SK-N-SH treated with all-trans-retinoic acid at 6 μM for 48 hours (cell line): ENCODE measurements around the gene CENPM.

Experiments
- ATAC-seq: fragments of 200-7000 bp; cut with Tn5 transposase; 3 replicates; pipeline ENCODE4 v1.9.1; 2020; ENCODE audit warnings: mild to moderate bottlenecking, moderate library complexity
- BACH2 ChIP-seq: fragments of 250-450 bp; sonication (Bioruptor Pico); IDR thresholded peaks from 2 replicates; pipeline ENCODE4 v1.9.0; 2021; ENCODE audit warnings: mild to moderate bottlenecking, borderline replicate concordance
- ESRRG ChIP-seq: fragments of 250-450 bp; sonication (Bioruptor Pico); IDR thresholded peaks from 2 replicates; pipeline ENCODE4 v1.6.1; 2021; ENCODE audit warnings: mild to moderate bottlenecking
- GLIS3 ChIP-seq: fragments of 250-450 bp; sonication (Bioruptor Pico); IDR thresholded peaks from 2 replicates; pipeline ENCODE4 v1.5.0; 2020; ENCODE audit warnings: mild to moderate bottlenecking, moderate library complexity
- ISL1 ChIP-seq: fragments of 250-450 bp; sonication (Bioruptor Pico); IDR thresholded peaks from 2 replicates; pipeline ENCODE4 v2.1.2; 2022; ENCODE audit warnings: mild to moderate bottlenecking, moderate library complexity
- OSR1 ChIP-seq: fragments of 250-450 bp; sonication (Bioruptor Pico); IDR thresholded peaks from 2 replicates; pipeline ENCODE4 v1.8.0; 2022; ENCODE audit warnings: moderate library complexity, mild to moderate bottlenecking, inconsistent platforms
- PPARA ChIP-seq: fragments of 250-450 bp; sonication (Bioruptor Pico); IDR thresholded peaks from 2 replicates; pipeline ENCODE4 v1.5.0; 2020; ENCODE audit warnings: mild to moderate bottlenecking, borderline replicate concordance
- SNAI2 ChIP-seq: fragments of 250-450 bp; sonication (Bioruptor Pico); IDR thresholded peaks from 2 replicates; pipeline ENCODE4 v1.5.0; 2020; ENCODE audit warnings: mild to moderate bottlenecking, moderate library complexity
- TCF4 ChIP-seq: fragments of 250-450 bp; sonication (Bioruptor Pico); IDR thresholded peaks from 2 replicates; pipeline ENCODE4 v1.8.0; 2021; ENCODE audit warnings: mild to moderate bottlenecking, moderate library complexity, borderline replicate concordance
- TOX ChIP-seq: fragments of 250-450 bp; sonication (Bioruptor Pico); IDR thresholded peaks from 2 replicates; pipeline ENCODE4 v1.8.0; 2021; ENCODE audit warnings: mild to moderate bottlenecking, moderate library complexity, borderline replicate concordance
- ZC3H10 ChIP-seq: fragments of 250-450 bp; sonication (Bioruptor Pico); IDR thresholded peaks from 2 replicates; pipeline ENCODE4 v1.5.1; 2021; ENCODE audit warnings: mild to moderate bottlenecking, moderate library complexity
- ZFP3 ChIP-seq: fragments of 250-450 bp; sonication (Bioruptor Pico); IDR thresholded peaks from 2 replicates; pipeline ENCODE4 v1.5.0; 2020; ENCODE audit warnings: mild to moderate bottlenecking, moderate library complexity
- ZFP30 ChIP-seq: fragments of 450-650 bp; formaldehyde crosslinking; IDR thresholded peaks from 2 replicates; pipeline ENCODE4 v1.5.0; 2022; ENCODE audit warnings: mild to moderate bottlenecking, moderate library complexity
- ZNF70 ChIP-seq: fragments of 450-650 bp; formaldehyde crosslinking; IDR thresholded peaks from 2 replicates; pipeline ENCODE4 v1.5.0; 2020; ENCODE audit warnings: mild to moderate bottlenecking, moderate library complexity
- TF ChIP-seq, protein P1 (sequence below): fragments of 250-450 bp; sonication (Bioruptor Pico); IDR thresholded peaks from 2 replicates; pipeline ENCODE4 v1.8.0; 2020; ENCODE audit warnings: mild to moderate bottlenecking, moderate library complexity, borderline replicate concordance
- TF ChIP-seq, protein P2 (sequence below): fragments of 250-450 bp; sonication (Bioruptor Pico); IDR thresholded peaks from 2 replicates; pipeline ENCODE4 v1.5.1; 2020; ENCODE audit warnings: low read depth, mild to moderate bottlenecking, moderate library complexity
- TF ChIP-seq, protein P3 (sequence below): fragments of 250-450 bp; sonication (Bioruptor Pico); IDR thresholded peaks from 2 replicates; pipeline ENCODE4 v1.8.0; 2021; ENCODE audit warnings: low read depth, mild to moderate bottlenecking, moderate library complexity, borderline replicate concordance
- TF ChIP-seq, protein P4 (sequence below): fragments of 250-450 bp; sonication (Bioruptor Pico); IDR thresholded peaks from 2 replicates; pipeline ENCODE4 v1.5.0; 2020; ENCODE audit warnings: mild to moderate bottlenecking, moderate library complexity
- TF ChIP-seq, protein P5 (sequence below): fragments of 250-450 bp; sonication (Bioruptor Pico); IDR thresholded peaks from 2 replicates; pipeline ENCODE4 v1.5.1; 2021; ENCODE audit warnings: mild to moderate bottlenecking, moderate library complexity

Gene CENPM

DNA sequence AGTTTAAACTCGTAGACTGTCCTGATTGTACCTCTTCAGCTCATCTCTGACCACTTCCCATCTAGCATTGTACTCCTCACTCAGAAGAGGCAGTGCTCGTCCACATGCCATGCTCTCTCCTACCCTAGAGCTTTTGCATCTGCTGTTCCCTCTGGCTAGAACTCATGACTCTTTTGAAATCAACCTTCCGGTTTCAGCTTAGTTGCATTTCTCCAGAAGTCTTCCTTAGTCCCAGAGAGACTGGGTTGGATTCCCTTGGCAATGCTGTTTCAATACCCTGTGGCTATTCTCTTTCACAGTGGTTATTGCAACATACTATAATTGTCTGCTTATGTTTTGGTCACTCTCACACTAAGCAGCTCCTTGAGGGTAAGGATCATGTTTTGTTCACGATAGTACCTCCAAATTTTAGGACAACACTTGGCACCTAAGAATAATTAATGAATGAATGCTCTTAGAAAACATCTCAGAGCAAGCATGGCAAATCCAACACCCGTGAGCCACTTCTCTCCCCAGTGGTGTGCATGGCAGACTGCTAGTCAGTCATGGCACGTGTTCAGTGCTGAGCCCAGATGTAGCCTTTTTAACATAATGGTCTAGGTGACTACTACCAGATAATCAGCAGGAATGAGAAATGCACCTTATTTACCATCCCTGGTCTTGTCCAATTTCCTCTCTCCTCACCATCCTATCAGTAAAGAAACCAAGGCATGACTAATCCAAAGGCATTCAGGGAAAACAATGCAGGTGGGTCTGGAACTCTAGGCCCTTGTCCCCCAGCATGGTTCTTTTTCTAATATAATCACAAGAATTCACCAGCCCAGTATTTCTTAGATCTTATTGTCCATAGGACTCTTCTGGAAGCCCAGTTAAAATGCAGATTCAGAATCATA lies 36.8 kb upstream of the CENPM start:
- ATAC-seq = no peak

DNA sequence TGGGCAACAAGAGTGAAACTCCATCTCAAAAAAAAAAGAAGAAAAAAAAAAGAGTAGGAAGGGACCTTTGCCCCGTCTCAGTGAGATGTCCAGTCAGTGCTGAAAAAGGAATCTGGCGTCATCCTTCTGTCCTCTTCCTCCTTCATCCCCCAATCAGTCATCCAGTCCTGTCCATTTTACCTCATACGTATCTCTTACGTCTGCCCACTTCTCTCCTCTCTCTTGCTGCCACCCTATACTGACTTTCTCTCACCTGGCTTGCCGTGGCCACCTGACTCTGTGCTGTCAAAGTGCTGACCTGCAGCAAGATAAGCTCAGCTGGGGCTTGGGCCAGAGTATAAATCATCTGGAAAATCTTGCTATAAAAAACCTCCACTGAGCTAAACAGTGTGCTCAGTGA lies 35.9 kb upstream of the CENPM start:
- no peak for ATAC-seq
- TF ChIP-seq ZC3H10 (CRISPR knock-in tag) (no peak), BACH2 (no peak)
- TF ChIP-seq, protein P1, sequence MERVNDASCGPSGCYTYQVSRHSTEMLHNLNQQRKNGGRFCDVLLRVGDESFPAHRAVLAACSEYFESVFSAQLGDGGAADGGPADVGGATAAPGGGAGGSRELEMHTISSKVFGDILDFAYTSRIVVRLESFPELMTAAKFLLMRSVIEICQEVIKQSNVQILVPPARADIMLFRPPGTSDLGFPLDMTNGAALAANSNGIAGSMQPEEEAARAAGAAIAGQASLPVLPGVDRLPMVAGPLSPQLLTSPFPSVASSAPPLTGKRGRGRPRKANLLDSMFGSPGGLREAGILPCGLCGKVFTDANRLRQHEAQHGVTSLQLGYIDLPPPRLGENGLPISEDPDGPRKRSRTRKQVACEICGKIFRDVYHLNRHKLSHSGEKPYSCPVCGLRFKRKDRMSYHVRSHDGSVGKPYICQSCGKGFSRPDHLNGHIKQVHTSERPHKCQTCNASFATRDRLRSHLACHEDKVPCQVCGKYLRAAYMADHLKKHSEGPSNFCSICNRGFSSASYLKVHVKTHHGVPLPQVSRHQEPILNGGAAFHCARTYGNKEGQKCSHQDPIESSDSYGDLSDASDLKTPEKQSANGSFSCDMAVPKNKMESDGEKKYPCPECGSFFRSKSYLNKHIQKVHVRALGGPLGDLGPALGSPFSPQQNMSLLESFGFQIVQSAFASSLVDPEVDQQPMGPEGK = no peak

More for the DNA sequence above, 36.8 kb upstream of the CENPM start:
- TF ChIP-seq ZFP3 (CRISPR knock-in tag) (no peak), ZNF70 (CRISPR knock-in tag) (no peak), SNAI2 (CRISPR knock-in tag) (no peak), OSR1 (no peak), TOX (CRISPR knock-in tag) (no peak), PPARA (no peak), TCF4 (CRISPR knock-in tag) (no peak), BACH2 (no peak), ZFP30 (CRISPR knock-in tag) (no peak)
- TF ChIP-seq, protein P2, sequence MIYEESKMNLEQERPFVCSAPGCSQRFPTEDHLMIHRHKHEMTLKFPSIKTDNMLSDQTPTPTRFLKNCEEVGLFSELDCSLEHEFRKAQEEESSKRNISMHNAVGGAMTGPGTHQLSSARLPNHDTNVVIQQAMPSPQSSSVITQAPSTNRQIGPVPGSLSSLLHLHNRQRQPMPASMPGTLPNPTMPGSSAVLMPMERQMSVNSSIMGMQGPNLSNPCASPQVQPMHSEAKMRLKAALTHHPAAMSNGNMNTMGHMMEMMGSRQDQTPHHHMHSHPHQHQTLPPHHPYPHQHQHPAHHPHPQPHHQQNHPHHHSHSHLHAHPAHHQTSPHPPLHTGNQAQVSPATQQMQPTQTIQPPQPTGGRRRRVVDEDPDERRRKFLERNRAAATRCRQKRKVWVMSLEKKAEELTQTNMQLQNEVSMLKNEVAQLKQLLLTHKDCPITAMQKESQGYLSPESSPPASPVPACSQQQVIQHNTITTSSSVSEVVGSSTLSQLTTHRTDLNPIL = no peak
- TF ChIP-seq, protein P1 = no peak

DNA sequence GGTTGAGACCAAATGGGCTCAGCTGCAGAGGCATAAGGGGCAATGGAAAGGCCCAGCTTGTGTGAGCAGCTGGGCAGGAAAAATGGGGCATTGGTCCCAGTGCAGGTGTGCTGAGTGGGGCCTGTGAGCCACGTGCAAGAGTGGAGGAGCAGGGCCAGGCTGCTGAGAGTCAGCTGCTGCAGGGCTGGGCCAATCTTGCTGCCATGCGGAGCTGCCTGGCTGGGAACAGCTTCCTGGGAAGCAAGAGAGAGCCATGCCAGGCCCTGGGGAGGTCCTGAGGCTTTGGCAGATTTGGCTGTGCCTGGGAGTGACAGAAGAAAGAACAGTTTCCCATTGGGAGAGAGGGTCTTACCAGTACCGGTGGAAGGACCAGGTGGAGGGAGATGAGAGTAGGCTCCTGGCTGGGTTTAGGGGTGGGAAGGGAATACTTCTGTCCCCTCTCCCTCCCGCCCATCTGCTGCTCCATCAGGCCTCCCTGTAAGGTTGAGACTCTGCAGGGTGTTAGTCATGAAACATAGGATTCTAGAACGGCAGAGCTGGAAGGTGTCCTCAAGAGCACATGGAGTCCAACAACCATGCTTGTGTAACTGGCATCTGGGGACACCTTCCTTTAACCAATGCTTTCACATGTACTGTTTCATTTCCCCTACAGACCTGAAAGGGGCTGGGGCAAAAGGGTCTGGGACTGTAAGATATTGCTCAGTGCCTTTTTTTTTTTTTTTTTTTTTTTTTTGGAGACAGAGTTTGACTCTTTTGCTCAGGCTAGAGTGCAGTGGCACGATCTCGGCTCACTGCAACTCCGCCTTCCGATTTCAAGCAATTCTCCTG lies 32.7 kb upstream of the CENPM start:
- ATAC-seq = no peak
- TF ChIP-seq ZNF70 (CRISPR knock-in tag) = no peak
- TF ChIP-seq GLIS3 = no peak
- no peak for TF ChIP-seq ESRRG (CRISPR knock-in tag)
- no peak for TF ChIP-seq ISL1 (CRISPR knock-in tag)
- no peak for TF ChIP-seq TOX (CRISPR knock-in tag)
- TF ChIP-seq, protein P1 = no peak
- TF ChIP-seq, protein P3, sequence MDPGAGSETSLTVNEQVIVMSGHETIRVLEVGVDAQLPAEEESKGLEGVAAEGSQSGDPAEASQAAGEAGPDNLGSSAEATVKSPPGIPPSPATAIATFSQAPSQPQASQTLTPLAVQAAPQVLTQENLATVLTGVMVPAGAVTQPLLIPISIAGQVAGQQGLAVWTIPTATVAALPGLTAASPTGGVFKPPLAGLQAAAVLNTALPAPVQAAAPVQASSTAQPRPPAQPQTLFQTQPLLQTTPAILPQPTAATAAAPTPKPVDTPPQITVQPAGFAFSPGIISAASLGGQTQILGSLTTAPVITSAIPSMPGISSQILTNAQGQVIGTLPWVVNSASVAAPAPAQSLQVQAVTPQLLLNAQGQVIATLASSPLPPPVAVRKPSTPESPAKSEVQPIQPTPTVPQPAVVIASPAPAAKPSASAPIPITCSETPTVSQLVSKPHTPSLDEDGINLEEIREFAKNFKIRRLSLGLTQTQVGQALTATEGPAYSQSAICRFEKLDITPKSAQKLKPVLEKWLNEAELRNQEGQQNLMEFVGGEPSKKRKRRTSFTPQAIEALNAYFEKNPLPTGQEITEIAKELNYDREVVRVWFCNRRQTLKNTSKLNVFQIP (CRISPR knock-in tag) = no peak
- TF ChIP-seq, protein P2 = no peak
- TF ChIP-seq, protein P4, sequence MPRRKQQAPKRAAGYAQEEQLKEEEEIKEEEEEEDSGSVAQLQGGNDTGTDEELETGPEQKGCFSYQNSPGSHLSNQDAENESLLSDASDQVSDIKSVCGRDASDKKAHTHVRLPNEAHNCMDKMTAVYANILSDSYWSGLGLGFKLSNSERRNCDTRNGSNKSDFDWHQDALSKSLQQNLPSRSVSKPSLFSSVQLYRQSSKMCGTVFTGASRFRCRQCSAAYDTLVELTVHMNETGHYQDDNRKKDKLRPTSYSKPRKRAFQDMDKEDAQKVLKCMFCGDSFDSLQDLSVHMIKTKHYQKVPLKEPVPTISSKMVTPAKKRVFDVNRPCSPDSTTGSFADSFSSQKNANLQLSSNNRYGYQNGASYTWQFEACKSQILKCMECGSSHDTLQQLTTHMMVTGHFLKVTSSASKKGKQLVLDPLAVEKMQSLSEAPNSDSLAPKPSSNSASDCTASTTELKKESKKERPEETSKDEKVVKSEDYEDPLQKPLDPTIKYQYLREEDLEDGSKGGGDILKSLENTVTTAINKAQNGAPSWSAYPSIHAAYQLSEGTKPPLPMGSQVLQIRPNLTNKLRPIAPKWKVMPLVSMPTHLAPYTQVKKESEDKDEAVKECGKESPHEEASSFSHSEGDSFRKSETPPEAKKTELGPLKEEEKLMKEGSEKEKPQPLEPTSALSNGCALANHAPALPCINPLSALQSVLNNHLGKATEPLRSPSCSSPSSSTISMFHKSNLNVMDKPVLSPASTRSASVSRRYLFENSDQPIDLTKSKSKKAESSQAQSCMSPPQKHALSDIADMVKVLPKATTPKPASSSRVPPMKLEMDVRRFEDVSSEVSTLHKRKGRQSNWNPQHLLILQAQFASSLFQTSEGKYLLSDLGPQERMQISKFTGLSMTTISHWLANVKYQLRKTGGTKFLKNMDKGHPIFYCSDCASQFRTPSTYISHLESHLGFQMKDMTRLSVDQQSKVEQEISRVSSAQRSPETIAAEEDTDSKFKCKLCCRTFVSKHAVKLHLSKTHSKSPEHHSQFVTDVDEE = no peak
- no peak for TF ChIP-seq ZFP30 (CRISPR knock-in tag)
- TF ChIP-seq, protein P5, sequence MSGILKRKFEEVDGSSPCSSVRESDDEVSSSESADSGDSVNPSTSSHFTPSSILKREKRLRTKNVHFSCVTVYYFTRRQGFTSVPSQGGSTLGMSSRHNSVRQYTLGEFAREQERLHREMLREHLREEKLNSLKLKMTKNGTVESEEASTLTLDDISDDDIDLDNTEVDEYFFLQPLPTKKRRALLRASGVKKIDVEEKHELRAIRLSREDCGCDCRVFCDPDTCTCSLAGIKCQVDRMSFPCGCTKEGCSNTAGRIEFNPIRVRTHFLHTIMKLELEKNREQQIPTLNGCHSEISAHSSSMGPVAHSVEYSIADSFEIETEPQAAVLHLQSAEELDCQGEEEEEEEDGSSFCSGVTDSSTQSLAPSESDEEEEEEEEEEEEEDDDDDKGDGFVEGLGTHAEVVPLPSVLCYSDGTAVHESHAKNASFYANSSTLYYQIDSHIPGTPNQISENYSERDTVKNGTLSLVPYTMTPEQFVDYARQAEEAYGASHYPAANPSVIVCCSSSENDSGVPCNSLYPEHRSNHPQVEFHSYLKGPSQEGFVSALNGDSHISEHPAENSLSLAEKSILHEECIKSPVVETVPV (CRISPR knock-in tag) = no peak
